Measurements from ENCODE around the gene SLC3A2.
A peak's percentile ranks its signal among the peaks of the same experiment; 100 is the strongest.

SLC3A2 gene

GRCh38 chr11:62911137-62912130 lies 30.7 kb downstream of the SLC3A2 start:
- no peak for DNase-seq

DNA sequence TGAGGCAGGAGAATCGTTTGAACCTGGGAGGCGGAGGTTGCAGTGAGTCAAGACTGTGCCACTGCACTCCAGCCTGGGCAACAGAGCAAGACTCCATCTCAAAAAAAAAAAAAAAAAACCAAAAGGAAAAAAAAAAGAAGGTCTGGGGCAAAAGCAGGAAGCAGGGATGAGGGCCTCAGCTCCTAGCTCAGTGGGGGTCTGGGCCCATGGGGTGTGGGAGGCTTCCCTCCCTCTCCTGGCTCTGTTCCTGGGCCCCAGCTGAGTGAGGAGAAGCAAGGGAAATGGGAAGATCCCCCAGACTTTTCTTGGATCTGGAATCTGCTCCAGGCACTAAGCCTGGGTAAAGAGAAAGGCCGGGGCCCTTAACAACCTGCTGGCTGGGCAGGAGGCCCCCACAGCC lies 31.6 kb downstream of the SLC3A2 start:
- DNase-seq, result no peak

DNA sequence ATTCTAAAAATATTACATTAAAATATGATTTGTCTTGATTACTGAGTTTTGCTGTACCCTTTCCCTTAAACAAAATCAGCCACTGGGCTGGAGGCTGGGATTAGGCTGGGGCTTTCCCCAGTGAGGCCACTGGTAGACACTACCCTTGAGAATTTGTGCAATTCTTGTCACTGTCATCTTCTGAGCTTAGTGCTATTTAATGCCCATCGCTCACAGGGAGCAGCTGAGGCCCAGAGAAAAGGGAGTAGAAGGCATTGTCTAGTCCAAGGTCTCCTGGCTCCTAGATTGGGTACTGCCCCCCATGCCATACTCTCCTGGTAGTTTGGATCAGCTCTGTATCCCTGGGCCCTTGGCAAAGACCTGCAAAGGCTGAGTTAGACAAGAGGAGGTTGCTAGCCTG lies 33.7 kb downstream of the SLC3A2 start:
- no peak for DNase-seq

GRCh38 chr11:62917906-62918502 lies 37.3 kb downstream of the SLC3A2 start:
- no peak for DNase-seq

GRCh38 chr11:62918531-62918930 lies 37.8 kb downstream of the SLC3A2 start:
- DNase-seq, result no peak

GRCh38 chr11:62919476-62919875 lies 38.8 kb downstream of the SLC3A2 start:
- DNase-seq, result no peak

GRCh38 chr11:62919898-62920640 lies 39.4 kb downstream of the SLC3A2 start:
- DNase-seq, result no peak

DNA sequence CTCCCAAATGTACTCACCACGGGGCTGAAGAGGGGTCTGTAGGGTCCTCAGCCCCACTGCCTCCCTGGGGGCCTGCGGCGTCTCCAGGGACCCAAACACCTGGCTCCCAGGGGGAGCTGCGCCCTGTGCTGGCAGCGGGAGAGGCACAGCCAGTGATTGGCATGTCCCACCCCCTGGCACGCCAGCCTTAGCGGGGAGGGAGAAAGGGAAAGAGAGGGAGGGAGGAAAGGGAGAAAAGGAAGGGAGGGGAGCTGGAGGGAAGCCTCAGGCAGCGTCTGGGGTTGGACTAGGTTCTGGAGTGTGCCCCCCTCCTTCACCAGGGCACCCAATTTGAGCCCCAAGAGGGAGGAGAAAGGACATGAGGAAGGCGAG lies 40.5 kb downstream of the SLC3A2 start, which contains the start of gene CHRM1:
Gene CHRM1, minus strand, starts transcription at position 163 of the 372 bp plus-strand sequence. CDS start 10,263 bp downstream, outside the sequence.
- no peak for DNase-seq

DNA sequence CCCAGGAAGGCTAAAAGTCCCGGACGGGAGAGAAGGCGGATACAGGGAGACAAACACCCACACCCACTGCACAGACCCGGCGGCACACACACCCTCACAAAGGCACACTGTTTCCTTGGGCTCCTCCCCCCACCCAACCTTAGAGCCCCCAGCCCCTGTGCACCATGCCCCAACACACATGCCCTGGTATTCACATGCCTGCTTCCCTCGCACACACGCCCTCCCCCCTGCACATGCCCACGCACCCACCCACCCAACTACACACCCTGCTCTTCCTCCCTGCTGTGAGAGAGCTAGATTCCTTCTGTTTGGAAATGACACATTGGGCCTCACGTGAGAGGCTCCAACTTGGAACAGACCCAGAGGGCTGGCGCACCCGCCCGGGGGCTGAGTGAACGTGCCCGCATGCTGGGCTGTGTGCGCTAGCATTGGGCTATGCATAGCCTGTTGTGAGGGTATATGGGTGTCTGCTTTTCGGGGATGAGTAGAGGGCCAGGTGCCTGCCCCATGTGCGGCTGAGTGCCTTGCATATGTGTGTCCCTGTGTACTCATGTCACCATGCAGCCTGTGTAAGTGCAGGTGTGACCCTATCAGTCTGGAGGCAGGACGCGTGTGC lies 41.0 kb downstream of the SLC3A2 start:
- no peak for DNase-seq

- DNase-seq, result no peak
These were observed 41.5 kb downstream of the SLC3A2 start for GRCh38 chr11:62922189-62922589.

GRCh38 chr11:62922653-62923431 lies 42.1 kb downstream of the SLC3A2 start:
- no peak for DNase-seq

DNA sequence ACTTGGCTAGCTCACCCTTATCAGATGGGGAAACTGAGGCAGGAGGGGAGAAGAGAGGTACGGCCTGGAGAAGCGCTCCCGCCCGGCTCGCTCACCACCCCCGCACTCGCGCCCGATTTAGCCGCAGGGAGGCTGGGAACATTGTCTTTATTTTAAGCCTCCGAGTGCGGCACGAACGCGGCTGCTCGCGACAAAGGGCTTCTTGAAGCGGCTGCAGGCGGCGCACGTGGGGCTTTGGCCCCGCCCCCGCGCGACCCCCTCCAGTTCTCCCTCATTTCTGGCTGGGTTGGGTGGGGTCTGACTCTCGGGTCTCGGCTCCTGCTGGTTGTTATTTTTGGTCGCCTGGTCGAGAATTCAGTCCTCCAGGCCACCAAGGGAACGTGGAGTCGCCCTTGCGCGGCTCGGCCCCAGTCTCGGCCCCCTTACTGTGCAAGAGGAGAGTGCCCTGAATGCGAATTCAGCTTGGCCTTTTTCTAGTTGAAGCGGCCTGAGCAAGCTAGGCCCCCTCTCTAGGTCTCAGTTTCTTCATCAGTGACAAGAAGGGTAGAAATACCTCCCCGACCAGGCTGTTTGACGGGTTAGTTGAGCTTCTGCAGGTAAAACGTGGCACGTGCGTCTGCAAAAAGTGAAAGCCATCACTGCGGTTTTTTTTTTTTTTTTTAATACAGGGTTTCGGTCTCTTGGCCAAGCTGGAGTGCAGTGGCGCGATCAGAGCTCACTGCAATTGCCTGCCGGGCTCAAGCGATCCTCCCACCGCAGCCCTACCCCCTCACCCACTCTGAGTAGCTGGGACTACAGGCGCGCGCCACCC lies 43.1 kb downstream of the SLC3A2 start:
- DNase-seq, result peak in 3 of 6 experiments; percentile 26 to 54 (median 51)

DNA sequence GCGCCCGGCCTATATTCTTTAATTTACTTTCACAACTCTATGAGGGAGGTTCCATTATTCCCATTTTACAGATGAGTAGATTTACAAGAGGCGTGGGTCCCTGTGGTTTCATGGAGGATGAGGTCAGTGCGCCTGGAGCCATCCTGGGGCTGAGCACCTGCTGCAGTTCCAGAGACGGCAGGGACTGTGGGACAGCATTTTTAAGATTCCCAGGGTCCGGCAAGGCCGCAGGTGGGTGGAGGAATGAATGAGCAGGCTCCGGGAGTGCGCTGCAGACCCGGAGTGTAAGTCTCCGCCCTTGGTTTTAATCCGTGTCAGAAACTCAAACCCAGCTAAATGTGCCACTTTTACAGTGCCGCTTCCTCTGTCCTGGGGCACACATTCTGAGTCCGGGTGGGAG lies 44.6 kb downstream of the SLC3A2 start:
- no peak for DNase-seq

- DNase-seq, result peak in 1 of 6 experiments; percentile 25
These were observed 45.3 kb downstream of the SLC3A2 start for GRCh38 chr11:62925745-62926679.

DNA sequence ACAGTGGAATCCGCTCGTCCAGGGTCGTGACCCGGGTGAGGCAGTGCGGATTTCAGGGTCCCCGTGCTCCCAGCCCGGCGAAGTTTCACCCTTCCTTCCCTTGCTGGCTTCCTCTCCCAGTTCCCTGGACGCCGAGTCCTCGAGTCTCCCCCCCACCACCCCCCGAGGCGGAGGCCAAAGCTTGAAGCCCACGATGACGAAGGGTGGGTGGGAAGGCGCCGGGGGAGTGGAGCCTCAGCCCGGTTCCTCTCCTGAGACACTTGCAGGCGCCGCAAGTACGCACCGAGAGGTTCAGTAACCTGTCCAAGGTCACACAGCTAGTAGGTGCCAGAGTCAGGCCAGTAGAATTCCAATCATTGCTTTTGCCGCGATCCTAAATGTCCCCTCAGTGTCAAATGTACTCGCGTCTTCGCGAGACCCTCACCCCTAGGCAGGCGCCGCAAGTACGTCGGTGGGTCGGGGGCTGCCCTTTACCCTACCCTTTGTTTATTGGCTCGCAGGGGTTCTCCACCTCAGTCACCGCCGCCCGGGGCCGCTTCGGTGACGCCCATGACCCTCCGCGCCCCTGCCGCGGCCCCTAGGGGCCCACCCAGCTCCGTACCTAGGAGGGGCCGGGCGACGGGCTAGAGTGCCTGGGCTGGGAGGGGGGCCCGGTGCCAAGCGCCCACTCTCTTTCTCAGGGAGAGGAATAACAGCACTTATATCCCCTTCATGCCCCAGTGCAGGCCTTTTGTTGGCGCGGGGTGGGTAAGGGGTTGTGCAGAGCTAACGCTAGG lies 46.2 kb downstream of the SLC3A2 start:
- peak in 1 of 6 experiments; percentile 5 for DNase-seq

DNA sequence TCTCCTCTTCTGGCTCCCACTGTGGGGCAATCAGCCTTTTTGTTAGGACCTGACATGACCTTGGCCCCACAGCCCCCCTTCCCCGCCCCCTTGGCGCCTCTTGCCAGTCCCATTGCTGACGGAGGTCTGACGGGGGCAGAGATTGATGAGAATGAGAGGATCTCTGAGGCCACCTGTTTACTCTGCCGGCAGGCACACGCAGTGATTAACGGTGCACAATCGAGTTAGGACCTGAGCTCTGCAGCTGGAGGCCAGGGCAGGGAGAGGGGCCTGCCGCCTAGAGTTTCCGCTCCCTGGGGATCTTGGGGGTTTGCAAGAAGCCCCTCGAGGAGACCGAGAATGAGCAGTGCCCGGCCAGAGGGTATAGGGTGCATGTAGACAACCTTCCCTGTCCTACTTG lies 47.3 kb downstream of the SLC3A2 start:
- DNase-seq, result no peak

DNA sequence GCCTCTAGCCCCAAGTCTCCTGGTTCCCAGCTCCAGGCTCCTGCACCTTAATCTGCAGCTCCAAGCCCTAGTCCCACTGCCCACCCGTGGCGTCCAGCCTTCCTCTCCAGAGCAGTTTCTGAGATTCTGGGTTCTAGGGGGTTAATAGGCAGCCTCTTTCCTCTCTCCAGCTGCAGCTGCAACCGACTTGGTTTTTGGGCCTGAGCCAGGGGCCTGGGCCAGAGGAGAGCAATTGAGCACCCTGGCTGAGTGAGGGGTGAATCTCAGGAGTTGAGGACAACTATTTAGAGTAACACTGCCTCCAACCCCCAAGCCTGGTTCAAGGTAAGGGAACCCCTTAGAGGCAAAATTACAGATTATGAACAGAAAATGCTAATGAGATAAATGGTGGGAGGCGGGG lies 49.5 kb downstream of the SLC3A2 start:
- DNase-seq, result no peak

DNA sequence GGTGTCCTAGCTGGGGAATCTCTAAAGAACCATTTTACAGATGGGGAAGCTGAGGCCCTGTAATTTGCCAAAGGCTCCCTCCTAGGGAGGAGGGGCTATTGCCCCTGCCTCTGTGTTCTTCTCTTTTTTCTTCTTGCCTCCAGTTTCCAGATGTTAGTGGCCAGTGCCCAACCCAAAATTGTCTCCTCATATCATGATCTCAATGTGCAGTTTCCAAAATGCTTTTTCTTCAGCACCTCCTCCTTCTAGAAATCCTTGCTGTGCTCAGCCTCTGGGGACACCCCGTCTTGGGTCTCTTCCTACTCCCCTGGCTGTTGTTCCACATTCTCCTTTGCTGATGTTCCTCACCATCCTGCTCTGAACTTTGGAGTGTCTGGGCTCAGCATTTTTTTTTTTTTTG lies 50.0 kb downstream of the SLC3A2 start:
- no peak for DNase-seq
